Tibial artery (tissue), 4 donors: ENCODE data around the gene NEAT1.

Source experiments
- DNase-seq, 2 donors: peaks; one replicate each; pipeline ENCODE4 v3.0.0-alpha.2; 2019
- H3K27ac ChIP-seq, 2 donors: fragments of 200-600 bp; sonication (generic) in 1 of 2; 1 replicate in 1 of 2; 2 replicates in 1 of 2; pipeline ENCODE4 v1.5.1; 2018 to 2019; ENCODE audit warnings: mild to moderate bottlenecking in 1 of 2
- H3K27me3 ChIP-seq, 2 donors: fragments of 200-600 bp; sonication (generic) in 1 of 2; one replicate each; pipeline versions ENCODE4 v1.5.1 to v1.6.0; 2016 to 2019
- H3K36me3 ChIP-seq, 3 donors: fragments of 200-600 bp; sonication (generic) in 2 of 3; one replicate each; pipeline ENCODE4 v1.5.1; 2016 to 2019; ENCODE audit warnings: mild to moderate bottlenecking in 2 of 3
- H3K4me1 ChIP-seq, 4 donors: fragments of 200-600 bp; sonication (generic) in 2 of 4; 1 replicate in 3 of 4; 2 replicates in 1 of 4; pipeline ENCODE4 v1.5.1; 2016 to 2019
- H3K4me3 ChIP-seq, 2 donors: fragments of 200-600 bp; sonication (generic) in 1 of 2; 1 replicate in 1 of 2; 2 replicates in 1 of 2; pipeline ENCODE4 v1.5.1; 2018 to 2019; ENCODE audit warnings: mild to moderate bottlenecking in 2 of 2
- H3K9me3 ChIP-seq, 3 donors: fragments of 200-600 bp; sonication (generic) in 1 of 3; one replicate each; pipeline ENCODE4 v1.5.1; 2016 to 2019
- intact Hi-C: fragments of 100-400 bp; cut with DNase I; formaldehyde crosslinking; loops from one replicate; pipeline ENCODE4 v1.15.0; 2023; ENCODE audit warnings: low total_unique reads
- TF ChIP-seq, protein P1 (sequence below), 2 experiments: fragments of 200-600 bp in 1 of 2; fragments of 450-650 bp in 1 of 2; IDR thresholded peaks; one replicate each; pipeline ENCODE4 v1.5.1; 2017 to 2019; ENCODE audit warnings: antibody characterized with exemption in 2 of 2, mild to moderate bottlenecking in 1 of 2, moderate library complexity in 1 of 2

Gene NEAT1

DNA sequence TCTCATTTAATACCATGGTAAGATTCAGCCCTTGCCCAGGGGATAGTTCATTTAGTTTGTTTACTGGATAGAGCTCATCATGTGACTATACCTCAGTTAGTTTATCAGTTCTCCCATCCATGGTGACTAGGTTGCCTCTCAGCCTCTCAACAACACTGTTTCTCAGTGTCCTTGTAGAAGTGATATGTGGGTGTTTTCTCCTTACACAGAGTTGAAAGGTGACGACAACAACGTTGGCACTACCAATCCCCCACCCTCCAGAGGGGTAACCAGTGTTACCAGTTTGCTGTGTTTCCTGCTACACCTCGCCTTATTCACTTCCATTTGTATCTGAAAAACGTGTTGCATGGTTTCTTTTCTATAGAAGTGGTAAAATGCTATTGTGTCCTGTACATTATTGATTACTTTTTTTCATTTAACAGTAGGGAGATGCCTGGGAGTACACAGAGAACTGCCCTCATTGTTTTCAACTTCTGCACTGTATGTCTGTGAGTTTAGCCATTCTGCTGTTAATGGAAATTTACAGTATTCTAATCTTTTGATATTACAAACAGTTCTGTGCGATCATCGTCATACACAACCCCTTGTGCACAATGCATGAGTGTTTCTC is 11.6 kb downstream of the NEAT1 start:
- H3K36me3 ChIP-seq = peaks cover 56 to 81% (median 58%) of the 10 kb centered on the region in 3 donors
- H3K4me3 ChIP-seq = peak overlapping the region; percentile 2 to 23
- no peaks in the 10 kb centered on the region for H3K9me3 ChIP-seq
- DNase-seq = no peak
- peak overlapping the region; percentile 13 to 27 for H3K27ac ChIP-seq
- intact Hi-C loops = no loop called here
- TF ChIP-seq, protein P1, sequence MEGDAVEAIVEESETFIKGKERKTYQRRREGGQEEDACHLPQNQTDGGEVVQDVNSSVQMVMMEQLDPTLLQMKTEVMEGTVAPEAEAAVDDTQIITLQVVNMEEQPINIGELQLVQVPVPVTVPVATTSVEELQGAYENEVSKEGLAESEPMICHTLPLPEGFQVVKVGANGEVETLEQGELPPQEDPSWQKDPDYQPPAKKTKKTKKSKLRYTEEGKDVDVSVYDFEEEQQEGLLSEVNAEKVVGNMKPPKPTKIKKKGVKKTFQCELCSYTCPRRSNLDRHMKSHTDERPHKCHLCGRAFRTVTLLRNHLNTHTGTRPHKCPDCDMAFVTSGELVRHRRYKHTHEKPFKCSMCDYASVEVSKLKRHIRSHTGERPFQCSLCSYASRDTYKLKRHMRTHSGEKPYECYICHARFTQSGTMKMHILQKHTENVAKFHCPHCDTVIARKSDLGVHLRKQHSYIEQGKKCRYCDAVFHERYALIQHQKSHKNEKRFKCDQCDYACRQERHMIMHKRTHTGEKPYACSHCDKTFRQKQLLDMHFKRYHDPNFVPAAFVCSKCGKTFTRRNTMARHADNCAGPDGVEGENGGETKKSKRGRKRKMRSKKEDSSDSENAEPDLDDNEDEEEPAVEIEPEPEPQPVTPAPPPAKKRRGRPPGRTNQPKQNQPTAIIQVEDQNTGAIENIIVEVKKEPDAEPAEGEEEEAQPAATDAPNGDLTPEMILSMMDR (IDR thresholded peaks at IDR 0.05) = no peak
- H3K4me1 ChIP-seq = peaks cover 0 to 99% (median 56%) of the 10 kb centered on the region in 4 donors
- no peaks in the 10 kb centered on the region for H3K27me3 ChIP-seq

DNA sequence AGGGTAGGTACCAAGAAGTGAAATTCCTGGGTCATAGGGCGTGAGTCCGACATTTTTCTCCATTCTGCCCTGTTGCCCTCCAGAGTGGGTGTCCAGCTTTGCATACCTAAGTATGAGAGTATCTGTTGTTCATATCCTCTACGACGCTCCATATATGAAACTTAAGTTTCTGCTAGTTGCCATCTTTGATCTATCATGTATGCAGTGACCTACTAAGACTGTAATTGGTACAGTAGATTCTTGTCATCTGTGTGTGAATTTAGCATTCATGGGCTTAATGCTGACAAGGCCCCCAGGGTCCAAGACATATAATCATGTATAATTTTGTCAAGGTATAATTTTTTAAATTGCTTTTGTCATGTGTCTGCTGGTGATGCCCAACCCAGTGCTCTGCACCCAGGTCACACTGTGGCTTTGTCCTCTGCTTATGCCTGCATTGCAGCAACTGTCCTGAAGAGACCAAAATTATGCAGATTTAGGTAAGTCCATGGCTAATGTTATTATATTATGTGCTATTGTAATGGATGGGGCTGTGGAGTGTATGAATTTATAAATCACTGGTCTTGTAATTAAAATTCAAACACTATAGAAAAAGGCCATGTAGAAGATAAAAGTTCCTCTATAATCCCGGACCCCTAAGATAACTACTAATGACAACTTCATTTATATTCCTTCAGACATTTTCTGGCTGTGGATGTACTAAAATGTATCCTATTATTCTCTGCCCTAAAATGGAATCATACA is 12.2 kb downstream of the NEAT1 start:
- H3K4me3 ChIP-seq = peak overlapping the region in 1 of 2 donors; percentile 23
- TF ChIP-seq, protein P1 (IDR thresholded peaks at IDR 0.05) = no peak
- H3K4me1 ChIP-seq = peaks cover 0 to 99% (median 63%) of the 10 kb centered on the region in 4 donors
- DNase-seq = no peak
- no peaks in the 10 kb centered on the region for H3K9me3 ChIP-seq
- H3K27me3 ChIP-seq = no peaks in the 10 kb centered on the region
- intact Hi-C loops = no loop called here
- peaks cover 60 to 88% (median 61%) of the 10 kb centered on the region in 3 donors for H3K36me3 ChIP-seq
- peak overlapping the region; percentile 13 to 32 for H3K27ac ChIP-seq

DNA sequence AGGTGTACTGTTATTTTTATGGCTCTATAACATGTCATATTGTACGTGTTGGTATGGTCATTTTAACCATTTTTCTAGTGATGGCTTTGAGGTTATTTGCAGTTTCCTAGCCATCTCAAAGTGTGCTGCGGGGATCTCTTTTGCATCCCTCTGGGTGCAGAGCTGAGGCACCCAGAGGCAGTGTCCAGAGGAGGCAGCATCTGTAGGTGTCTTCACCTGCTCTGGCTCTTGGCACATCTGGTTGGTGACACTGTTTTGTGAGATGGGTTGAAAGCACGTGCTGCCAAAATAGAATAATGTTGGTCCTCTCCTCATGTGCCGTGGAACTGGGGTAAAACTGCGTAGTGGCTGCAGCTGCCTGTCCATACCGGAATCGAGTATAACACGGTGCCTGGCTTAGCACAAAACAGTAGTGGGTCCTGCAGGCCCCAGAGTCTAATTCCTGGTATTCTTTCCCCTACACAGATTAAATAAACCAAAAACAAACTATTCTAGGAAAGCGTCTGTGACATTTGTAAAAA is 12.9 kb downstream of the NEAT1 start:
- Histone ChIP-seq H3K4me3 (peak overlapping the region in 1 of 2 donors; percentile 1), H3K27me3 (no peaks in the 10 kb centered on the region), H3K4me1 (peaks cover 0 to 99% (median 60%) of the 10 kb centered on the region in 4 donors), H3K9me3 (no peaks in the 10 kb centered on the region), H3K27ac (peak overlapping the region; percentile 32 to 49), H3K36me3 (peaks cover 60 to 92% (median 64%) of the 10 kb centered on the region in 3 donors)
- intact Hi-C loops = no loop called here
- peak; percentile 14 to 64 for DNase-seq
- TF ChIP-seq, protein P1 (IDR thresholded peaks at IDR 0.05) = no peak

DNA sequence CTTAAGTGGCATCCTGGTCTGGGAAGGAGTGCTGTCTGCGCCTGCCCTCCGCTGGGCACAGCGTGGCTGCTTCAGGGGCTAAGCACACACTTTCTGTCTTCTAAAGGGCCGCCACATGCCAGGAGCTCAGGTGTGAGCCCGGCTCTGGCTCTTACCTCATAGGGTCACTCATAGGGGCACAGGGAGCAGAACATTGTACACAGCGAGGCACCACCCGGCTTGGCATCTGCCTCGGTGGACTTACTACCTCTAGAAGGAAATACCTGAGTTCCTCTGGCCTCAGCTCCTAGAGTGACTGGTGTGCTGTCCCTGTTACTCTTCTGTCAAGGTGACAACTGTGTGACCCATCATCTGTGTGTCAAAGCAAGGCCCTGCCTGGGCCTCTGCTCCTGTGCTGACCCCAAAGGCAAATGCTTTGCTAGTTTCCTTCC is 13.4 kb downstream of the NEAT1 start:
- Histone ChIP-seq H3K4me1 (peaks cover 0 to 99% (median 58%) of the 10 kb centered on the region in 4 donors), H3K27ac (peak overlapping the region; percentile 32 to 49), H3K36me3 (peaks cover 60 to 90% (median 69%) of the 10 kb centered on the region in 3 donors), H3K27me3 (no peaks in the 10 kb centered on the region), H3K4me3 (peak overlapping the region in 1 of 2 donors; percentile 1), H3K9me3 (no peaks in the 10 kb centered on the region)
- DNase-seq = no peak
- TF ChIP-seq, protein P1 (IDR thresholded peaks at IDR 0.05) = no peak
- intact Hi-C loops = no loop called here

DNA sequence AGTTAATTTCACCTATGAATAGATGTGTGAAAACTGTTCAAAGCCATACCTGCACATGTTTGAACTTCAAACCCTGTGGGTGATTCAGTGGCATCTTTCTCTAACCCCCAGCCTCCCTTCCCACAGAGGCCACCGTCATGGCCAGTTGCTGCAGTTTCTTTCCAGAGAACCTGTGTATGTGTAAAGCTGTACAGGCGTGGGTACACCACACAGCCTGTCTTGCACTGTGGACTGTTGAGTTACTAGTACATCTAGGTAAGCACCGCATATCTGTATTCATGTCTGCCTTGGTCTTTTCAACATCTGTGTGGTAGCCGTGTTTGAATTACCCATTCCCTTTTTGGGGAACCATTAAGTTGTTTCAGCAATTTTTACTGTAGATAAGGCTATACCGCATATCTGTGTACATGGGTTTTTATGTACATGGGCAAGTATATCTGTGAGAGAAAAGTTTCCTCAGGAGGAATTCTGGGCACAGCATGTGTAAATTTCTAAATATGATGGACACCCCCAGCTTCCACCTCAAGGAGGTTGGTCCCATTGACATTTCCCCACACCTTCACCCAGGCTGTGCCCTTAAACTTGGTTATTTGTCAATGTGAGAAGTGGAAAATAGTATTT is 13.9 kb downstream of the NEAT1 start:
- H3K4me1 ChIP-seq = peaks cover 0 to 99% (median 58%) of the 10 kb centered on the region in 4 donors
- intact Hi-C loops = no loop called here
- DNase-seq = peak in 1 of 2 donors; percentile 61

More for the DNA sequence above, 13.9 kb downstream of the NEAT1 start:
- H3K36me3 ChIP-seq = peaks cover 60 to 90% (median 72%) of the 10 kb centered on the region in 3 donors
- TF ChIP-seq, protein P1 (IDR thresholded peaks at IDR 0.05) = no peak
- peak overlapping the region in 1 of 2 donors; percentile 1 for H3K4me3 ChIP-seq
- no peaks in the 10 kb centered on the region for H3K27me3 ChIP-seq
- H3K9me3 ChIP-seq = no peaks in the 10 kb centered on the region
- H3K27ac ChIP-seq = peak overlapping the region; percentile 32 to 49
